C4-2B (cell line): ENCODE data around the gene EPS15.
A peak's percentile ranks its signal among the peaks of the same experiment; 100 is the strongest.

Experiments used
- CTCF ChIP-seq: fragments of 450-650 bp; conservative IDR thresholded peaks from 2 replicates; pipeline ENCODE4 v1.5.1; 2017; ENCODE audit warnings: mild to moderate bottlenecking
- ZFX ChIP-seq: fragments of 450-650 bp; IDR thresholded peaks from 2 replicates; pipeline ENCODE4 v1.6.1; 2017

- no peak for TF ChIP-seq CTCF
- TF ChIP-seq ZFX = peak; percentile 72
These were observed at the start of gene EPS15 for GRCh38 chr1:51519048-51519864.
